Spleen (tissue), 7 donors: ENCODE results near the gene LINGO4.

Experiments used
- CTCF ChIP-seq, 11 experiments: fragments of 200-600 bp in 7 of 11; fragments of 450-650 bp in 4 of 11; sonication (generic) in 4 of 11; IDR thresholded peaks in 8 of 11; conservative IDR thresholded peaks in 3 of 11; 1 replicate in 7 of 11; 2 replicates in 4 of 11; pipeline versions ENCODE4 v1.4.0 to v1.8.0; 2016 to 2021; ENCODE audit warnings: antibody characterized with exemption in 11 of 11, inconsistent platforms in 4 of 11, mild to moderate bottlenecking in 1 of 11
- POLR2A ChIP-seq, 3 donors: fragments of 450-650 bp; IDR thresholded peaks; one replicate each; pipeline ENCODE4 v1.5.1; 2017; ENCODE audit warnings: antibody characterized with exemption in 3 of 3, mild to moderate bottlenecking in 1 of 3
- donor health status: DM: no; HTN: no; CAD: no; lungs with moderate emphysema.
- donor health status: DM: no; HTN: no; CAD: no.
- donor health status: DM: no; HTN: no; CAD: no.

GRCh38 chr1:151837884-151838221 lies 32.6 kb upstream of the LINGO4 start:
- no peak for TF ChIP-seq CTCF (IDR thresholded peaks at IDR 0.05 in 8 of 11, conservative IDR thresholded peaks at IDR 0.05 in 3 of 11)
- no peak for TF ChIP-seq POLR2A (IDR thresholded peaks at IDR 0.05)
